Epithelial cell of prostate (primary cell): ENCODE measurements around the gene TOX4.

ENCODE experiments used
- DNase-seq: peaks from one replicate; pipeline ENCODE4 v3.0.0-alpha.2; 2011; ENCODE audit warnings: low read depth, low spot score
- H3K27ac ChIP-seq: fragments of 450-650 bp; 2 replicates; pipeline ENCODE4 v1.5.1; 2017; ENCODE audit warnings: mild to moderate bottlenecking

Gene TOX4

DNA sequence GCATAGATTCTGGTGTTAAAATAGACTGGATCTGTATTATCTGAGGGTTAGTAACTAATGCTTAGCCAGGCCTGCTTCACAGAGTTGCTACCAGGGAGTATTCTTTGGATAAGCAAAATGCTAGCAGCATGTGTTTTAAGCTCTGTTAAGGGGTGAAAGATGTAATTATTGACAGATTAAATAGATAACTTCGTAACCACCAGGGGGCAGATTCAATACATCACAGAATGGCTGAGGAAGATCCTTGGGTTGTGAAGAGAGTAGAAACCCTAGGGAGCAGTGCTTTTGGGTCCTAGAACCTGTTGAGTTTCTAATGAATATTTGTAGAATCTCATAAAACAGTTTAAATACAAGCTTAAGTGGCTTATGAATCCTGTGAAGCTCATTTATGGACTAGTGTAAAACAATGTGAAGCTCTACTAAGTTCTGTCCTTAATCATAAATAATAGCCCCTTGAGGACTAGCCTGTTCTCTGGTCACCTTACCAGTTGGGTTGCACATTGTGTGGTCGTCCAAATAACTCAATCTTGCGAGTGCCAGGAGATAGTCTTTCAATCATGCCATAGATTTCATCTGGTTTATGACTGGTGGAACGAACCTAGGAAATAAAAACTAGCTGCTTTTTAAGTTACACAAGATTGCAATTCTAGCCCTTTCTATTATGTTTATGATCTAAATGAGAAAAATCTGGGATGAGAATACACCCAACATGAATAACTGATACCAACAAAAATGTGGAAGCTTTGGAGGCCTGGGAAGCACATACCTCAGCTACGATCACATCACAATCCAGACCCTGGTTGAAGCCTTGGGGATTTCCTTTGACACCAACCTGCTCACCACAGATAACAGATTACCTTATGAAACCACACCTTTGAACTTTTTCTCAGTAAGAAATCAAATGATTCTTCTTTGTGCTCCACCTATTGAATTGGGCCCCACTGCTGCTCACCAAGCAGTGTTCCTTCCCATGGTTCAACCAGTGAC, 21.8 kb downstream of the TOX4 start:
- no peak for DNase-seq
- H3K27ac ChIP-seq: no peak overlapping the region

- H3K27ac ChIP-seq: no peak overlapping the region
- no peak for DNase-seq
Observed at GRCh38 chr14:21501568-21501967, 24.6 kb downstream of the TOX4 start.

GRCh38 chr14:21503376-21503775, 26.4 kb downstream of the TOX4 start:
- no peak for DNase-seq

GRCh38 chr14:21505012-21505553, 28.1 kb downstream of the TOX4 start:
- no peak for DNase-seq
- H3K27ac ChIP-seq: no peak overlapping the region

More at GRCh38 chr14:21503376-21503775, 26.4 kb downstream of the TOX4 start:
- no peak overlapping the region for H3K27ac ChIP-seq

GRCh38 chr14:21506557-21506956, 29.6 kb downstream of the TOX4 start:
- H3K27ac ChIP-seq: no peak overlapping the region
- no peak for DNase-seq

GRCh38 chr14:21509432-21510143, 32.6 kb downstream of the TOX4 start:
- no peak for DNase-seq
- H3K27ac ChIP-seq: no peak overlapping the region

DNA sequence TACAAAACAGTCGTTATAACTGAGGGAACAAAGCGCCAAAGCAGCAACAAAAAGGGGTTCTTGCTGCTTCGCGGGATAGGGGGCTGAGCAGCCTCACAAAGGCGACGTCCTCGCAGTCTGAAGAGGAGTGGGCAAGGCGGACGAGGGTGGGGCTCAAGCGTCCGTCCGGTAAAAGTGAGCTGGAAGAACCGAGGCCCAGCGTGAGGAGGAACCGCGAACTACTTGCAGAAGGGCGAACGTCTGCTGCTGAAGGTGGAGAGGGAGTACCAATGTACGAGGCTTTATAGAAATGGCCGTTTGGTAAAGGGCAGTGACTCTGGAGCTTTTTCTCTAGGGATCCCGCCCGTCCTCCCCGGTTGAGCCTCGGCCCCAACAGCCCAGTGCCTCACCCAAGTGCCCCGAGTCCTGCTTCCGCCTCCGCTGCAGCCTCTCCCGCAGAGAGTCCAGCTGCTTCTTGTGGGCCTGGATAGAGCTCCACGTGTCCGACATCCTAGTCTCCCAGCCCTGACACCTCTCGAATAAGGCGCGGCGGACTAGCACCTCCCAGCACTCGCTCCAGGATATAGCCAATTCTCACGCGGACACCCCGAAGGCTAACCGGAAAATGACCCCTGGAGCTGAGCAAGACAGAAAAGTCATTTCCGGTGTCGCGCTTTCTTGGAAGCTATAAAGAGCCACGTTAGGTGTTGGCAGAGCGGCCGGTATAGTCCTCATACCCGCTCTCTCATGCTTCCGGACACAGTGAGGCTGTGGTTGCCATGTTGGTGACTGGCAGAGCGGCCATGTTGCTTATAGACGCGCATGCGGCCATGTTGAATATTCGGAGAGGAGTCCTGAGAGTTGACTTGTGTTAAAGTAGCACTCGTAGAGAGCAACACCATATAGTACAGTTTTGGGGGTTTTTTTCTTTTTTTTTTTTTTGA, 34.0 kb downstream of the TOX4 start, which contains the start of gene METTL3:
TSS of gene METTL3 (minus strand) at position 606 of the 923 bp plus-strand sequence. CDS start at position 489, 117 bp downstream.
- peak; percentile 94 for DNase-seq
- H3K27ac ChIP-seq: peak within 1 kb of the TSS; percentile 75

- no peak overlapping the region for H3K27ac ChIP-seq
- no peak for DNase-seq
Observed at GRCh38 chr14:21514341-21514740, 37.3 kb downstream of the TOX4 start.

GRCh38 chr14:21518725-21519124, 41.7 kb downstream of the TOX4 start:
- no peak for DNase-seq

GRCh38 chr14:21520767-21521166, 43.8 kb downstream of the TOX4 start:
- DNase-seq: no peak
- H3K27ac ChIP-seq: no peak overlapping the region

More at GRCh38 chr14:21518725-21519124, 41.7 kb downstream of the TOX4 start:
- H3K27ac ChIP-seq: no peak overlapping the region

GRCh38 chr14:21521501-21521900, 44.5 kb downstream of the TOX4 start:
- H3K27ac ChIP-seq: no peak overlapping the region
- no peak for DNase-seq

DNA sequence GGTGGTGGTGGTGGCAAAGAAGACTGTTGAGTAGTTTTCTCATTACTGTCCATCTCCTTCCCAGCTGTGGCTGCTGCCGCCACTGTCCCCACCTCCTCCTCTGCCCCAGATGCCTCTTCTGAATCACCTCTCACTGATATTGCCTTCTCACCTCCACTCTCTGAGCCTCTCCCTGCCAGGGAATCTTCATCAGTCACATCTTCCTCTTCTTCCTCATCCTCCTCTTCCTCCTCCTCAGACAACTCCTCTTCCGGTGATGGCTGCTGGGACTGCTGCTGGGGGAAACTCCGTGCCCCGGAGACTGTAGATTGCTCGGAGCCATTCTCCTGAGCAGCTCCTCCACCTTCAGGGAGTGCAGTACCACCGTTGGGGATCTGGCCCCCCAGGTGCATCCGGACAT, 46.2 kb downstream of the TOX4 start:
- no peak for DNase-seq

GRCh38 chr14:21524575-21525490, 47.8 kb downstream of the TOX4 start:
- no peak overlapping the region for H3K27ac ChIP-seq
- DNase-seq: no peak

More for the DNA sequence above, 46.2 kb downstream of the TOX4 start:
- H3K27ac ChIP-seq: no peak overlapping the region

DNA sequence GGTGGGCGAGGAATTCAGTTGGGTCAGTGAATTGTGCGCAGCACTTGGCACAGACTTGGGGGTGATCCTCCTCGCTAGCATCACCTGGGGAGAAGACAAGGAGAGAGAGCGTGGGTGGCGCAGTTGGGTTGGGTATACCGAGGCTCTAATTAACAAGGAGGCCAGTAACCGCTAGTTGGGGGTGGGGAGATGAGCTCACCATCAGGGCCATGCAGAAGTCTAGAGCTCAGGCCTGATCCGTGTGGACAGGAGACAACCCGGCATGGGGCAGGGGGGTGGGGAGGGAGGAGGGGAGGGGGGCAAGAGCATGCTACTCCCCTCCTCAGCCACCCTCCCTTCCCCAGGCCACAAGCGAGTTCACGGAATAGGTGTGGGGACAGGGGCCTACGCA, 48.6 kb downstream of the TOX4 start:
- DNase-seq: no peak

DNA sequence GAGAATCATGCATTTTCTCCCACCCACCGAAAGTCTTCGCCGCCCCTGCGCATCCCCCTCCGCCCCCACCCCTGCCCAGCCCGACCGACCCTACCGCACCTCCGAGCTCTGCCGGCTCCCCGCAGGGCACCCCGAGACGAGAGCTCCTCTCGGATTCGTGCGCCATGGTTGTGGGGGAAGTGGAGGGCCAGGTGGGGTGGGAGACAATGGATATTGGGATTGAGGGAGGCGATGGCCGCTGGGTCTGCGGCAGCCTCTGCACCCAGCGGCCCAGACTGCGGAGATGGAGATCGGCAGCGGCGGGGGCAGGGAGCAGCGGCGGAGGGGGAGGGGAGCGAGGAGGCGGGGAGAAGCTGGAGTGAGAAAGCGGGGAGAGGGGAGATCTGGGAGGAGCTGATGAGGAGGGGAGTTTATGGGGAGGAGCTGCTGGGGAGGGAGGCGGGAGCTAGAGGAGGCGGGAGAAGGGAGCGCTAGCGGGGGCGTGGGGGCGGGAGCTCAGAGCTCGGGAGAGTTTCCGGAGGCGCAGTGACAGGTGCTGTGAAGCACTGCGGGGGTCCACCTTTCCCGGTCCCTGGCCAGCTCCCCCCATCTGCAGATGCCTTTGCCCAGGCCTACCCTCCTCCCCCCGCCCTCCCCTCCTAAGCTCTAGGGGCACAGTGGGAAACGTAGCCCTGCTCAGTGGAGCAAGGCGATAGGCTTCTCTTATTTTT, 49.1 kb downstream of the TOX4 start, which contains the start of gene SALL2:
TSS of gene SALL2 (minus strand) at position 385 of the 710 bp plus-strand sequence. CDS start at position 166, 219 bp downstream.
- DNase-seq: no peak
- no peak within 1 kb of the TSS for H3K27ac ChIP-seq

More for the DNA sequence above, 48.6 kb downstream of the TOX4 start:
- no peak overlapping the region for H3K27ac ChIP-seq

DNA sequence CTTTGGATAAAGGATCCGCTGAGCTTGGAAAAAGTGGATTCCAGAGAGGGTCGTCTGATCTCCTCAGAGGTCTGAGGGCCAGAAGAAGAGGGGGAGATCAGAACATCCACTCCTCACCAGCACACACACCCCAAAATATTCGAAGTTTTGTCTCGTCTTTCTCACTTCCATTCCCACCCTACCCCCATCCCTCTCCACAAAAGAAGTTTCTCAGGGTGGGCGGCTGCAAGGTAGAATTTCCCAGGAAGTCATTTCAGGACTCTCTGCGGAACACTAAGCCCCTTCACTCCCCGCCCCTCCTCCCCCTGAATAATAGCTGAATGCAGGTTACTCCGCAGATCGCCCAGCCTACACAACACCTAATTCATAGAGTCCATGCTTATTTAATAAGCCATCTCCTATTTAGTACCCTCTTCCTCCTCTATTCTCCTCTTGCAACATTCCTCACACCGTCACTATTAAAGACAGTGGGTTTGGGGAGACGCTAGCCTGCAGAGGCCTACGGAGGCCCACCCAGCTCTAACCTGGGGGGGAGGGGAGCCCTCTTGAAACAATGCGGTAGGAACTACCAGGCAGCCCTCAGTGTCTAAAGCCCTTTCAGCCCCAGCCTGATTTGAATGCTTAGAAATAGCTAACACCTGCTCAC, 49.8 kb downstream of the TOX4 start:
- no peak for DNase-seq
- no peak overlapping the region for H3K27ac ChIP-seq

DNA sequence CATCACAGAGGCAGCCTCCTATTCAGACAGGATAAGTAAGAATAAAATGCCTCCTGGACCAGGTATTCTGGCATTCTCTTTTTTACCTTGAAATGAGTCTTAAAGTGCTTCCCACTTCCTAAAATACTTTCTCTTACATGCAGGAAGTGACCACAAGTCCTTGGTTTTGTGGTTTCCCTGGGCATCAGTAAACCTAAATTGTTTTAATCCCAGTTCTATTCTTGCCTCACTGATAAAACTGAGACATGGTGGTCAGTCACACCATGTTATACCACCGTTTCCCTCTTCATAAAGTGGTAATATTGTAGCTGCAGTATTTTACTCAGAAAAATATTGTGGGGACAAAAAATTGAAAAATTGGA, 50.3 kb downstream of the TOX4 start:
- no peak for DNase-seq
- H3K27ac ChIP-seq: no peak overlapping the region
